HEK293T (cell line): ENCODE measurements around the gene HAS3.

Source experiments
- ARNT ChIP-seq: fragments of 450-650 bp; IDR thresholded peaks from 2 replicates; pipeline ENCODE4 v1.6.1; 2017; ENCODE audit warnings: mild to moderate bottlenecking
- BHLHE40 ChIP-seq: fragments of 450-650 bp; IDR thresholded peaks from 2 replicates; pipeline ENCODE4 v1.6.1; 2016; ENCODE audit warnings: mild to moderate bottlenecking, moderate library complexity, borderline replicate concordance
- CTBP1 ChIP-seq: fragments of 450-650 bp; IDR thresholded peaks from 2 replicates; pipeline ENCODE4 v1.6.1; 2016; ENCODE audit warnings: borderline replicate concordance
- ELF4 ChIP-seq: fragments of 450-650 bp; IDR thresholded peaks from 2 replicates; pipeline ENCODE4 v1.6.1; 2017; ENCODE audit warnings: antibody characterized with exemption
- FOXA1 ChIP-seq: fragments of 450-650 bp; IDR thresholded peaks from 2 replicates; pipeline ENCODE4 v1.6.1; 2016; ENCODE audit warnings: mild to moderate bottlenecking
- FOXM1 ChIP-seq: fragments of 450-650 bp; IDR thresholded peaks from 2 replicates; pipeline ENCODE4 v1.6.1; 2017; ENCODE audit warnings: mild to moderate bottlenecking, borderline replicate concordance
- HDGF ChIP-seq: fragments of 450-650 bp; IDR thresholded peaks from 2 replicates; pipeline ENCODE4 v1.6.1; 2017; ENCODE audit warnings: antibody characterized with exemption, borderline replicate concordance
- NFRKB ChIP-seq: fragments of 450-650 bp; IDR thresholded peaks from 2 replicates; pipeline ENCODE4 v1.6.1; 2016; ENCODE audit warnings: mild to moderate bottlenecking, moderate library complexity
- PKNOX1 ChIP-seq: fragments of 450-650 bp; IDR thresholded peaks from 2 replicates; pipeline ENCODE4 v1.6.1; 2016
- SP1 ChIP-seq: fragments of 450-650 bp; IDR thresholded peaks from 2 replicates; pipeline ENCODE4 v1.6.1; 2017
- SUZ12 ChIP-seq: fragments of 450-650 bp; IDR thresholded peaks from 2 replicates; pipeline ENCODE4 v1.6.1; 2016; ENCODE audit warnings: mild to moderate bottlenecking
- TARDBP ChIP-seq: fragments of 450-650 bp; IDR thresholded peaks from 2 replicates; pipeline ENCODE4 v1.6.1; 2016

- TF ChIP-seq SP1 (no peak), ELF4 (no peak), TARDBP (no peak), HDGF (no peak), NFRKB (no peak), PKNOX1 (no peak), SUZ12 (no peak), FOXM1 (no peak), BHLHE40 (no peak), CTBP1 (no peak), ARNT (no peak), FOXA1 (no peak)
Measured at GRCh38 chr16:69143116-69143515, 37.7 kb downstream of the HAS3 start.
